Omental fat pad (tissue), 4 donors: ENCODE data around the gene SAP30BP. TPM values are rescaled to one million over a fixed set of nuclear protein-coding genes. Genes with fewer than 3 reads are reported as not detected.

Experiments
- ATAC-seq: fragments of 150-250 bp; one replicate; pipeline ENCODE4 v1.9.1; 2016; ENCODE audit warnings: mild to moderate bottlenecking, moderate library complexity; ENCODE audit not compliant: low FRiP score
- DNase-seq: peaks from one replicate; pipeline ENCODE4 v3.0.0-alpha.2; 2019; ENCODE audit warnings: low spot score
- total RNA-seq, 4 donors: library from RNA; depleted of rRNA; stranded (reverse); fragments of >200 nt; gene quantifications; one replicate each; pipeline ENCODE4 v1.1.0, GENCODE V29; 2016
- TF ChIP-seq, protein P1 (sequence below), 3 donors: fragments of 450-650 bp; IDR thresholded peaks; one replicate each; pipeline ENCODE4 v1.5.1; 2016 to 2017; ENCODE audit warnings: antibody characterized with exemption in 3 of 3, mild to moderate bottlenecking in 3 of 3, moderate library complexity in 2 of 3

Gene SAP30BP
- total RNA-seq, 4 donors from 2014 or later, result 52.9 to 105 (median 68.8) TPM

DNA sequence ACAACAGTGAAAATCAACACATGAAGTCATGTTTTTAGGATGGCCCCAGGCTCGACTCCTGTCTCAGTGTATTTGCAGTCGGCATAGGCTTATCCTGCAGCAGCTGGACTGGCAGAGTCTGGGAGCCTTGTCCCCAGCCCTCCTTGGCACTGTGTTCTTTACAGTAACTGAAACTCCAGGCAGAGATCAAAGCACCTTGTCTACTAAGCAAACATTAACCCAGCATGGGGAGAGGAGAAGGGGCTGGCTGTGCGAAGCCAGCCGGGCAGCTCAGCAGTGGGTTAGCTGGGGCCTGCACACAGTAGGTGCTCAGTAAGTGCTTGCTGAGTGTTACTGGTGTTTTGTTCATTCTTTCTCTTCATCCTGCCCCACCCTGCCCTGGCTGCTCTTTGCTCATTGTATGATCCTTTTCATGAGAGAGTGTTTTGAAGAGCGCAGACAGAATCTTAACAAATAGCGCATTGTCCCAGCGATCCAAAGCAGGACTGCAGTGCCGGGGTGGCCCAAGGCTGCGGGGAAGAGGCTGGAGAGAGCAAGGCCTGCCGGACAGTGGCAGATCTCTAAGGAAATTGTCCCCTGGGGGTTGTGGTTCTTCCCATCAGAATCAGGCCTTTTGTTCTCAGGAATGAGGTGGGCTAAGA, 30.6 kb downstream of the SAP30BP start:
- TF ChIP-seq, protein P1, sequence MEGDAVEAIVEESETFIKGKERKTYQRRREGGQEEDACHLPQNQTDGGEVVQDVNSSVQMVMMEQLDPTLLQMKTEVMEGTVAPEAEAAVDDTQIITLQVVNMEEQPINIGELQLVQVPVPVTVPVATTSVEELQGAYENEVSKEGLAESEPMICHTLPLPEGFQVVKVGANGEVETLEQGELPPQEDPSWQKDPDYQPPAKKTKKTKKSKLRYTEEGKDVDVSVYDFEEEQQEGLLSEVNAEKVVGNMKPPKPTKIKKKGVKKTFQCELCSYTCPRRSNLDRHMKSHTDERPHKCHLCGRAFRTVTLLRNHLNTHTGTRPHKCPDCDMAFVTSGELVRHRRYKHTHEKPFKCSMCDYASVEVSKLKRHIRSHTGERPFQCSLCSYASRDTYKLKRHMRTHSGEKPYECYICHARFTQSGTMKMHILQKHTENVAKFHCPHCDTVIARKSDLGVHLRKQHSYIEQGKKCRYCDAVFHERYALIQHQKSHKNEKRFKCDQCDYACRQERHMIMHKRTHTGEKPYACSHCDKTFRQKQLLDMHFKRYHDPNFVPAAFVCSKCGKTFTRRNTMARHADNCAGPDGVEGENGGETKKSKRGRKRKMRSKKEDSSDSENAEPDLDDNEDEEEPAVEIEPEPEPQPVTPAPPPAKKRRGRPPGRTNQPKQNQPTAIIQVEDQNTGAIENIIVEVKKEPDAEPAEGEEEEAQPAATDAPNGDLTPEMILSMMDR (IDR thresholded peaks at IDR 0.05), result no peak
- no peak for DNase-seq
- ATAC-seq, result no peak

DNA sequence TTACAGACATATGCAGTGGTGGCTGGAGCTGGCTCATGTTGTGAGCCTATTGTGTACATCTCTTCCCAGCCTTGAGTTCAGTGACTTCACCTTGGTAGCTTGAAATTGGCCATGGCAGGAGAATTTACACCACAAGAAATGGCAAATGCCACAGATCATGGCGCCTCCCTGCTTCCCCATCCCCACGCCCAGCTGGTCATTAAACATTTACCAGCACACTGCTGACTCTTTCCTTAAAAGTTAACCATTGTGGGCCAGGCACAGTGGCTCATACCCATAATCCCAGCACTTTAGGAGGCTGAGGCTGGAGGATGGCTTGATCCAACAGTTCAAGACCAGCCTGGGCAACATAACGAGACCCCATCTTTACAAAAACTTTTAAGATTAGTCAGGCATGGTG, 31.5 kb downstream of the SAP30BP start:
- no peak for ATAC-seq
- TF ChIP-seq, protein P1 (IDR thresholded peaks at IDR 0.05), result no peak
- DNase-seq, result no peak

DNA sequence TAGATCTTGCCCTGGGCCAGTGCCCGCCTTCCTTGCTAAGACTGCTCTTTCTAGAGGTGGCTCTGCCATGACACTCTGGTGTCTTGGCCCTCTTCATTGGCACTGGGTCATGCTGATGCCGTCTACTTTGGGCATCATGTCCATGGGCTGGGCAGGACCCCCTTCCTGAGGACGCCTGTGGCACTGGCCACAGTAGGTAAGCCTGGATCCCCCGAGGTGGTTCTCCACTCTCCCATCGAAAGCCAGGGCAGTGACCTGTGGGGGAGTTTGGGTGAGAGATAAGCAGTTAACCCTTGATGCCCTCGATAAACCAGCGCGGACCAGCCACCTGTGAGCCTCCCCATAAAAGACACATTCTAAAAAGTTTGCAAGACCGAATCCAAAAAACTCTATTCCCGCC, 34.1 kb downstream of the SAP30BP start:
- TF ChIP-seq, protein P1 (IDR thresholded peaks at IDR 0.05), result no peak
- DNase-seq (no peak), ATAC-seq (no peak)

DNA sequence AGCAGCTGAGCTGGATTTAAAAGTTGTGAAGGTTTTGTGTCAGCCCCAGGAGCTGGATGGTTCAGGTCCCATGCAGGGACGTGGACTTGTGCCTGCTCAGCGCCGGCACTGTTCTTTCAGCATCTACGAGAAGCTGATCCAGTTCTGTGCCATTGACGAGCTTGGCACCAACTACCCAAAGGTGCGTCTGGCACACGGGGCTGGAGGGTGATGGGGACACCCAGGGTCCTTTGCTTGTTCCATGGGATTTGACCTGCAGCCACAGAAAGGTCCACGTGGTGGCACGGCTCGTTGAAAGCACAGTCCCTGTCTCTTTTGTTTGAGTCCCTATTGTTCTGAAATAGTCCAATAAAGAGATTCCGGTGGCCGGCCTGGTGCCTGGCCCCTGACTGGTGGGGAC, 36.1 kb downstream of the SAP30BP start:
- DNase-seq, result no peak
- ATAC-seq, result no peak
- TF ChIP-seq, protein P1 (IDR thresholded peaks at IDR 0.05), result no peak

DNA sequence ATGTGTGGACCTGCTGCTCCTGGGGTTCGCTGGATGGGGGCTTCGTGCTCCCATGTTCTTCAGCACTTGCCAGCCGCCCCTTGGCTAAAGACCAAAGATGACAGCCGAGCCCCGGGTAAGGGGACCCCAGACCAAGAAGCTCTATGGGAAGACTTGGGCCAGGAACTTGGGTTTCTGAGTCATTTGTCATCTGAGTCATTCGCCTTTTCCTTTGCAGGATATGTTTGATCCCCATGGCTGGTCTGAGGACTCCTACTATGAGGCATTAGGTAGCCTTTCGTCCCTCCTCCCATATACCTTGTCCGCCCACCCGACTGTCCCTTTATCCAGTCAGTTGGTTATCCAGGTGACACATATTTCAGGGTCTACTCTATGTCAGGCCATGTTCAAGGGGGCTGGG, 36.5 kb downstream of the SAP30BP start:
- DNase-seq (no peak), ATAC-seq (no peak)
- TF ChIP-seq, protein P1 (IDR thresholded peaks at IDR 0.05), result no peak

DNA sequence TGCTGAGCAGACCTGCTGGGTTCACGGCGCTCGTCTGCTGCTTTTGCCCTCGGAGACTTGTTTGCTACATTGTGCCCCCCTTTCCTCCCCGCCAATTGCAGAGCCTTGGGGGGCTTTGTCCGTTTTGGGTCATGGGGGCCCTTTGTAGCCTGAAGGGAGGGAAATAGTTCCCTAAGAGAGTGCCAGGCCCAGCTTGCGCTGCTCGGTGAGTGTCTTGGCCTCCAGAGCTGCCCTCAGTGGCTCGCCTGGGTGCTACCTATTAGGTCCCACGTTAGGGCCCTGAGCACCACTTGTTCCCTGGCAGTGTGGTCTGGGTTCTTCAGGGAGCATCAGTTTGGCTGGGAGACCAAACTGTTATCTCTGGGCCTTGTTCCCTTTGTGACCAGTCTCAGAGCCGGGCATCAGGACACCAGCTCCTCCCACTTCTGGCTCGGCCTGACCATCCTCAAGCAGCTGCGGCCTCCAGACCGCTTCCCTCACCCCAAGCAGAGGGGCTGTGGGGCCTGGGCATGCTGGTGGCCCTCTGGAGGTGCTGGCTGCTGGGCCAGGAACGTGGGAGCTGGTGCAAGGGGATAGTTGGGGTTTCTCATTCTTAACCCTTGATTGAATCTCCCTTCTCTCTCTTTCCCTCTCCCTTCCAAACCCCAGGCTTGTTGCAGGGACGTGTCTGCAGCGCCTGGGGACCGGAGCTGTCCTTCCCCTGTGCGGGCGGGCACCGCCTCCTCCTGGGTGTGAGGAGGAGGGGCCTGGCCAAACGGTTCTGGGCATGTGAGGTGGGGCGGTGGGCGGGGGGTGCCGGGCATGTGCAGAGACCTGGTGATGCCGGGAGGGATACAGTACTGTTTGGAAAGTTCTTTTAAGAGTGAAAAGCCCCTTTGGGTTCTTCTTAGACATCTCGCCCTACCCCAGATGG, 38.1 kb downstream of the SAP30BP start:
- DNase-seq, result no peak
- no peak for ATAC-seq
- TF ChIP-seq, protein P1 (IDR thresholded peaks at IDR 0.05), result no peak
